Activated T-cell treated with anti-CD3 and anti-CD28 coated beads for 24 hours (primary cell): ENCODE measurements around the gene EHBP1.

Source experiments
- DNase-seq: peaks from one replicate; pipeline ENCODE4 v3.0.0-alpha.2; 2020; ENCODE audit warnings: low read depth

EHBP1 gene

GRCh38 chr2:63051795-63052333 lies 346.4 kb downstream of the EHBP1 start:
- DNase-seq: no peak

DNA sequence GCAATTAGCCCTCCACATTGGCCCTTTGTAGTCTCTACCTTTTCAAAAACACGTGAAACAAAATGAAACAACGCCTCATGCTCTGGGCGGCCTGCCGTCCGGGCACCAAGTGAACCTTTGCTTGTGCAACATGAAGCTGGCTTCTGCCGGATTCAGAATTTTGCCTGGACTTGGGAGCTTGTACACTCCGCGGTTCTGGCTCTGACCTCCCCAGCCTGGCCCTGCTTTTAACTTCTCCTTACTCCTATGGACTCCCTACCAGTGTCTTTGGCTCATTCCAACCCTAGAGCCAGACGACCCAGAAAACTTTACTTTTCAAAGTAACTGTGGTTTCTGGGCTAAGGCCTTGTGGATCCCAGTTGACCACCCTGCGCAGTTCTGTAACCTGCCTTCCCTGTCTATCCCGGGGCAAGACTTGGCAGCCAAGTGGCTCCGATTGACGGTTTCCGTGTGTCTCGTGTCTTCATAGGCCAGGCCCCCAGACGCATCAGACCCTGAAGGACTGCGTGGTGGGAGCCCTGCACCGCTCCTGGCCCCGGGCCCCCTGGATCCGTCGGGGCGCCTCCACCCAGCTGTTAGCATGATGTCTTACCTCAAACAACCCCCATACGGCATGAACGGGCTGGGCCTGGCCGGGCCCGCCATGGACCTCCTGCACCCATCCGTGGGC lies 347.0 kb downstream of the EHBP1 start:
- no peak for DNase-seq

DNA sequence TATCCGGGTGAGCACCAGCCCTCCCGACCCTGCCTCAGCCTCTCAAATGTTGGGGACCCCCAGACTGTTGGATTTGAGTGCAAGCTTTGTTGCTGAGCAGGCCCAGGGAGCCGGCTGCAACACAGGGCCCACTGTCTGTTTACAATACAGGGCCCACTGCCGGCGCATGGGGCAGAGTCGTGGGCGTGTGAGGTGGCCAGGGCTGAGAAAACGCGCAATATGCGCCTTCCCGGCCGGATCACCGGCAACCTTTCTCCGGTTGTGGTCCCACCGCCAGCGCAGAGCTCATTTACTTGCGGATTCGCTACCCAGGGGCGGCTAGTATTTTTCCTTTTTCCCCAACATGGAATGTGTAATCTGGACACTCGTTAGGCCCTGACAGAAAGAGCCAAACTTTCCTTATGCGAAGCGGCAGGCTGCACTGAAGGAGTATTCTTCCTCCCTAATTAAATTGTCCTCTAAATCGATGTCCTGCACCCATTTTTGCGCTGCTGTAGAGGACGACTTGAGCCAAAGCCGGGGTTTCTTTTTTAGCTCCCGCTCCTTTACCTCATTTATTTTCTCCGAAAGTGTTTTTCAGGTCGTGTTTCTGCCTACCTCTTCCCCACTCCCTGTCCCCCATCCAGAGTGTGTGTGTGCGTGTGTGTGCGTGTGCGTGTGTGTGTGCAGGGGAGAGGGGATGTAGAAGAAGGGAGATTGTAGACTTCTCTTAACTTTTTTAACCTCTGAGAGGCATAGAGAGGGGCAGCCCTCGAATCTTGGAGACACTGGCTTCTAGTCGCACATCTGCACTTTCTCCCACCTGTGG lies 347.8 kb downstream of the EHBP1 start:
- DNase-seq: no peak

GRCh38 chr2:63053889-63054602 lies 348.5 kb downstream of the EHBP1 start:
- DNase-seq: no peak

DNA sequence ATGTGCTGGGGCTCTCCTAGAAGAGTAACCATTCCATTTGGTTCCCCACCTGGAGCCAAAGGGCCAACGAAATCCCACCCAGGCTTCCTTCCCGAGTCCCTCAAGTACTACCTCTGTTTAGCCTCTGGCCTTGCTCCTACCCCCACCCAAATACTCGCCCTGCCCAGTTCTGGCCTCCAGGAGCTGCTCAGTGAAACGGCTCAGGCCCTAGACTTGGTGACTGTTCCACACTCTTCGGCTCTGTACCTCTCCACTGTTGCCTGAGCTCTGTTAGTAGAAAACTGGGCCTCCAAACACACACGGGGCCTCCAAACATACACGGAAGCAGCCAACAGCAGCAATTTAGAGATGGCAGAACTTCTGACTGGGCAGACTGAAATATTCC lies 349.3 kb downstream of the EHBP1 start:
- no peak for DNase-seq

DNA sequence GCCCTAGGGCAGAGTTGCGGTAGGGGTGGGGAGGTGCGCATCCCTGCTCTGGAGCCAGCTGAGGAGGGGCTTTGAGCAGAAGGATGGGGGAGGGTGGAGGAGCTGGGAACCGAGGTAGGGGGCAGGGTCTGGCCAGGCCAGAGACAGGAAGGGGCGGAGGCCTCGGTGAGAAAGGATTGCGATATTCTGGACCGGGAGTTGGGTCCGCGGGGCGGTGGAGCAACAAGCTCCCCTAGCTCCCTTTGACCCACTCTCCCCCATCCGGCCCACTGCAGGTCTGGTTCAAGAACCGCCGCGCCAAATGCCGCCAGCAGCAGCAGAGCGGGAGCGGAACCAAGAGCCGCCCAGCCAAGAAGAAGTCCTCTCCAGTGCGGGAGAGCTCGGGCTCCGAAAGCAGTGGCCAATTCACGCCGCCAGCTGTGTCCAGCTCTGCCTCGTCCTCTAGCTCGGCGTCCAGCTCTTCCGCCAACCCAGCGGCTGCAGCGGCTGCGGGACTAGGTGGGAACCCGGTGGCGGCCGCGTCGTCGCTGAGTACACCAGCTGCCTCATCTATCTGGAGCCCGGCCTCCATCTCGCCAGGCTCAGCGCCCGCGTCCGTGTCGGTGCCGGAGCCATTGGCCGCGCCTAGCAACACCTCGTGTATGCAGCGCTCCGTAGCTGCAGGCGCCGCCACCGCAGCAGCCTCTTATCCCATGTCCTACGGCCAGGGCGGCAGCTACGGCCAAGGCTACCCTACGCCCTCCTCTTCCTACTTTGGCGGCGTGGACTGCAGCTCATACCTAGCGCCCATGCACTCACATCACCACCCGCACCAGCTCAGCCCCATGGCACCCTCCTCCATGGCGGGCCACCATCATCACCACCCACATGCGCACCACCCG lies 350.0 kb downstream of the EHBP1 start:
- no peak for DNase-seq

DNA sequence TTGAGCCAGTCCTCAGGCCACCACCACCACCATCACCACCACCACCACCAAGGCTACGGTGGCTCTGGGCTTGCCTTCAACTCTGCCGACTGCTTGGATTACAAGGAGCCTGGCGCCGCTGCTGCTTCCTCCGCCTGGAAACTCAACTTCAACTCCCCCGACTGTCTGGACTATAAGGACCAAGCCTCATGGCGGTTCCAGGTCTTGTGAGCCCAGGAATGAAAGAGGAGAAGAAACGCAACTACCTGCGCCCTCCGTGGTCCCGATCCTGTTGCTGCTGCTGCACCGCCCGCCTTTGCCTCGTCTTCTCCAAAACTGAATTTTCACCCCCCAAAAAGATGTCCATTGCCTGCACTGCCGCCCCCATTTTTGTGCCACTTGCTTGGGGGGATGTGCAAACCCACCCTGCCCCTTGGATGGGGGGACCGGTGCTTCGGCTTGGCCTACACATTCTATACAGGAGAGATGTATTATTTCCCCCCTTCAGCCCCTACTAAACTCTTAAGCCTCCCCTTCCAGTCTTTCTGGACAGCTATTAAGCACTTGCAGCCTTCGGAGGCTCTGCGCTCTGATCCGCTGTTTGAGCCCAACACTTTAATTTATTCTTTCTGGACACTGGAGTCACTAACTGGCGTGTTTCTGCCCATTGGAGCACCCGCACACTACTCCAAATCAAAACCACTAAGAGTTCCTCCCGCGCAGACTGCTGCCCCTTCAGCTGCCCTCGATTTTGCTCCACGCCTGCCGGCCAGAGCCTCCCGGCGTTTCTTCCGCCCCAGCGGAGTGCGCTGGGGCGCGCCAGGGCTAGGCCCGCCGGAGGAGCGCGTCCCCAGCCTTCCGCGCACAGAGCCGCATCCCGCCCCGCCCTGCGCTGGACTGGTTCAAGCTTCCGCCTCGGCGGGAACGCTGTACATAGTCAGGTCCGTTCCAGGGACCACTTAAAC lies 350.9 kb downstream of the EHBP1 start:
- no peak for DNase-seq

DNA sequence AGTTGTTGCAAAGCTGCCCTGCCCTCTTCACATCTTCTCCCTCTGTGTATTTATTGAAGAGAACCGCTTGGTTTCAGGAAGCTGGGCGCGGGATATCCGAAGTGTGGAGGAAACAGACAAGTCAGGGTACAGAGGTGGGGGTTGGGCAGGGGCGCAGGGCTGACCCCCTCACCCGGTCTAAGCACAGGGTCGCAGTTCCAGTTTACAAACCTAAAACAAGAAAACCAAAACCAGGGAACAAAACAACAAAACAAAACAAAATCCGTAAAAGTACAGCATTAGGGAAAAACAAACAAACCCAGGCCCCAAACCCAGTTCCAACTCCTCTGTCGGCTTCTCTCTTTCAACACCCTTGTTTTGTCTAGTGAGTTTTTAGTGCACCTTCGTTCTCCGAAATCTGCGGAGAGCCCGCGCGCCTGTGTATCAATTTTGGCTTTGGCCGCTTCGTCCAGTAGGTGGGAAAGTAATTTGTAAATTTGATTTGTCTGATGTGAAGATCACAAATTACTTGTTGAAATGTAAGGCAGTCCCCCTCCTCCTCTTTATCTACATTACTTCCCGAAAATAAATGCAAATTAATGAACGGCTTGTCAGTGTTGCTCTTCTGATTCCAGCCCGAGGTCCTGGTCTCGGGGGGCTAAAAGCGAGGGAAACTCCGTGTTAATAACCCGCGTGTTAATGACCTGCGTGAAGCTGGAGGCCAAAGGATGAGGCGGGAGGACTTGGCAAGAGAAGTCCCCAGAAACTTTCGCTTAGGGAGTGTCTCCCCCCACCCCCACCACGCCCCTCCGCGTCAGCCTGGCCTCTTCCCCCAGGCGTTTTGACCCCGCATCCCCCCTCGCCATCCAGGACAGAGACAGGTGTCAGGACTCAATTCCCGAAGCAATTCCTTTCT lies 352.0 kb downstream of the EHBP1 start:
- DNase-seq: no peak

- DNase-seq: no peak
Measured at GRCh38 chr2:63058144-63058920, 352.8 kb downstream of the EHBP1 start.

GRCh38 chr2:63058921-63059792 lies 353.6 kb downstream of the EHBP1 start:
- no peak for DNase-seq

- DNase-seq: no peak
Measured at GRCh38 chr2:63059793-63060471, 354.4 kb downstream of the EHBP1 start.

GRCh38 chr2:63060472-63060991 lies 355.0 kb downstream of the EHBP1 start:
- no peak for DNase-seq

GRCh38 chr2:63064197-63064596 lies 358.7 kb downstream of the EHBP1 start:
- DNase-seq: no peak

- no peak for DNase-seq
Measured at GRCh38 chr2:63064661-63065060, 359.1 kb downstream of the EHBP1 start.

- no peak for DNase-seq
Measured at GRCh38 chr2:63066265-63066664, 360.8 kb downstream of the EHBP1 start.

GRCh38 chr2:63066838-63067237 lies 361.3 kb downstream of the EHBP1 start:
- no peak for DNase-seq

GRCh38 chr2:63071664-63072063 lies 366.2 kb downstream of the EHBP1 start:
- DNase-seq: no peak
